Activated CD8-positive, alpha-beta T cell treated with anti-CD3 and anti-CD28 coated beads for 36 hours (primary cell): ENCODE data around the gene R3HDM2. TPM values are rescaled to one million over a fixed set of nuclear protein-coding genes. Genes with fewer than 3 reads are reported as not detected.

ENCODE experiments used
- ATAC-seq: fragments of 200-7000 bp; cut with Tn5 transposase; one replicate; pipeline ENCODE4 v1.10.0; 2021; ENCODE audit warnings: mild to moderate bottlenecking, moderate library complexity
- CTCF ChIA-PET: fragments of 350-600 bp; sonication (Branson Sonifier 250); formaldehyde crosslinking; loops from one replicate; lab custom pipeline; 2021; ENCODE audit warnings: antibody characterized with exemption; lab: Charles Lee
- POLR2A ChIA-PET: fragments of 350-600 bp; sonication (Branson Sonifier 250); formaldehyde crosslinking; loops from one replicate; lab custom pipeline; 2021; ENCODE audit warnings: antibody characterized with exemption; lab: Charles Lee
- DNase-seq: peaks from one replicate; pipeline ENCODE4 v3.0.0-alpha.2; 2020
- H3K27ac Mint-ChIP-seq: one replicate; pipeline ENCODE4 v1.8.0; 2021; ENCODE audit warnings: mild to moderate bottlenecking, mixed read lengths
- H3K27me3 Mint-ChIP-seq: one replicate; pipeline ENCODE4 v1.8.0; 2021; ENCODE audit warnings: mixed read lengths
- H3K36me3 Mint-ChIP-seq: one replicate; pipeline ENCODE4 v1.8.0; 2021; ENCODE audit warnings: low read depth, mixed read lengths
- H3K4me1 Mint-ChIP-seq: one replicate; pipeline ENCODE4 v1.8.0; 2021; ENCODE audit warnings: low read depth, mixed read lengths
- H3K4me3 Mint-ChIP-seq: one replicate; pipeline ENCODE4 v1.8.0; 2021; ENCODE audit warnings: mild to moderate bottlenecking, moderate library complexity, mixed read lengths
- H3K9me3 Mint-ChIP-seq: one replicate; pipeline ENCODE4 v1.8.0; 2021; ENCODE audit warnings: mixed read lengths
- intact Hi-C: fragments of 100-400 bp; cut with micrococcal nuclease; formaldehyde crosslinking; loops from one replicate; pipeline ENCODE4 v1.10.0; 2022
- total RNA-seq, 2 experiments: library from RNA; stranded (reverse); gene quantifications; one replicate each; pipeline ENCODE4 v1.2.3, GENCODE V29; 2021
- TF ChIP-seq, protein P1 (sequence below): fragments of 200-600 bp; IDR thresholded peaks from one replicate; pipeline ENCODE4 v1.8.0; 2022; ENCODE audit warnings: antibody characterized with exemption, mild to moderate bottlenecking

The R3HDM2 gene
- total RNA-seq, 2 experiments from 2014 or later = 33.2 to 44.0 TPM

GRCh38 chr12:57476993-57477709, 46.3 kb upstream of the R3HDM2 start:
- Mint-ChIP-seq H3K27ac (peak overlapping the region; percentile 99), H3K4me3 (peak overlapping the region; percentile 89), H3K27me3 (no peaks in the 10 kb centered on the region), H3K36me3 (peaks cover 50% of the 10 kb centered on the region), H3K9me3 (no peaks in the 10 kb centered on the region), H3K4me1 (peaks cover 59% of the 10 kb centered on the region)
- intact Hi-C loops = loop anchor here (5.0 kb wide), 1 partner anchor 45 kb away; the partner anchor contains the start of genes DDIT3 and MBD6
- POLR2A ChIA-PET = interaction anchor here (0.6 to 4.6 kb wide), 12 partner anchors 9 to 47 kb away, joined by 3 to 50 read pairs (median 6); partner anchors contain the start of genes DDIT3 and GLI1
- DNase-seq = peak; percentile 27
- no peak for ATAC-seq
- CTCF ChIA-PET = interaction anchor here (0.8 to 9.9 kb wide), 12 partner anchors 9 to 848 kb away, joined by 3 to 152 read pairs (median 4); partner anchors contain the start of genes DDIT3, GLI1 and INHBE
- TF ChIP-seq, protein P1, sequence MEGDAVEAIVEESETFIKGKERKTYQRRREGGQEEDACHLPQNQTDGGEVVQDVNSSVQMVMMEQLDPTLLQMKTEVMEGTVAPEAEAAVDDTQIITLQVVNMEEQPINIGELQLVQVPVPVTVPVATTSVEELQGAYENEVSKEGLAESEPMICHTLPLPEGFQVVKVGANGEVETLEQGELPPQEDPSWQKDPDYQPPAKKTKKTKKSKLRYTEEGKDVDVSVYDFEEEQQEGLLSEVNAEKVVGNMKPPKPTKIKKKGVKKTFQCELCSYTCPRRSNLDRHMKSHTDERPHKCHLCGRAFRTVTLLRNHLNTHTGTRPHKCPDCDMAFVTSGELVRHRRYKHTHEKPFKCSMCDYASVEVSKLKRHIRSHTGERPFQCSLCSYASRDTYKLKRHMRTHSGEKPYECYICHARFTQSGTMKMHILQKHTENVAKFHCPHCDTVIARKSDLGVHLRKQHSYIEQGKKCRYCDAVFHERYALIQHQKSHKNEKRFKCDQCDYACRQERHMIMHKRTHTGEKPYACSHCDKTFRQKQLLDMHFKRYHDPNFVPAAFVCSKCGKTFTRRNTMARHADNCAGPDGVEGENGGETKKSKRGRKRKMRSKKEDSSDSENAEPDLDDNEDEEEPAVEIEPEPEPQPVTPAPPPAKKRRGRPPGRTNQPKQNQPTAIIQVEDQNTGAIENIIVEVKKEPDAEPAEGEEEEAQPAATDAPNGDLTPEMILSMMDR = no peak

- Mint-ChIP-seq H3K27ac (peak overlapping the region; percentile 99), H3K27me3 (no peaks in the 10 kb centered on the region), H3K4me1 (peaks cover 58% of the 10 kb centered on the region), H3K36me3 (peaks cover 50% of the 10 kb centered on the region), H3K4me3 (peak overlapping the region; percentile 89), H3K9me3 (no peaks in the 10 kb centered on the region)
- TF ChIP-seq, protein P1 = peak; percentile 95
- intact Hi-C loops = loop anchor here (5.0 kb wide), 1 partner anchor 46 kb away; the partner anchor contains the start of genes DDIT3 and MBD6
- POLR2A ChIA-PET = interaction anchor here (0.6 to 4.6 kb wide), 14 partner anchors 11 to 48 kb away, joined by 3 to 50 read pairs (median 6); partner anchors contain the start of genes DDIT3 and GLI1
- CTCF ChIA-PET = interaction anchor here (1.0 to 9.9 kb wide), 12 partner anchors 8 to 847 kb away, joined by 3 to 152 read pairs (median 4); partner anchors contain the start of genes DDIT3, GLI1 and INHBE
- peak; percentile 93 for DNase-seq
- peak; percentile 67 for ATAC-seq
Measured at GRCh38 chr12:57476162-57476992, 45.5 kb upstream of the R3HDM2 start.

GRCh38 chr12:57475271-57476161, 44.7 kb upstream of the R3HDM2 start:
- POLR2A ChIA-PET = interaction anchor here (0.6 to 4.5 kb wide), 11 partner anchors 10 to 48 kb away, joined by 3 to 31 read pairs (median 7); partner anchors contain the start of gene GLI1
- Mint-ChIP-seq H3K9me3 (no peaks in the 10 kb centered on the region), H3K36me3 (peaks cover 50% of the 10 kb centered on the region), H3K4me3 (peak overlapping the region; percentile 89), H3K4me1 (peaks cover 50% of the 10 kb centered on the region), H3K27ac (peak overlapping the region; percentile 99), H3K27me3 (no peaks in the 10 kb centered on the region)
- no peak for ATAC-seq
- CTCF ChIA-PET = interaction anchor here (0.9 to 9.9 kb wide), 11 partner anchors 10 to 846 kb away, joined by 3 to 152 read pairs (median 4); partner anchors contain the start of genes GLI1 and MARS1
- TF ChIP-seq, protein P1 = no peak
- intact Hi-C loops = loop anchor here (5.0 kb wide), 1 partner anchor 47 kb away; the partner anchor contains the start of genes DDIT3 and MBD6
- peak; percentile 17 for DNase-seq

- Mint-ChIP-seq H3K4me1 (peaks cover 43% of the 10 kb centered on the region), H3K36me3 (peaks cover 51% of the 10 kb centered on the region), H3K27me3 (no peaks in the 10 kb centered on the region), H3K9me3 (no peaks in the 10 kb centered on the region), H3K4me3 (peak overlapping the region; percentile 43), H3K27ac (peak overlapping the region; percentile 32)
- ChIA-PET POLR2A (interaction anchor here (1.3 to 4.5 kb wide), 6 partner anchors 9 to 42 kb away, joined by 3 to 31 read pairs (median 10); partner anchors contain the start of gene GLI1), CTCF (interaction anchor here (0.9 to 9.9 kb wide), 6 partner anchors 9 to 231 kb away, joined by 3 to 152 read pairs (median 4); partner anchors contain the start of genes GLI1 and MARS1)
- intact Hi-C loops = loop anchor here (5.0 kb wide), 1 partner anchor 47 kb away; the partner anchor contains the start of genes DDIT3 and MBD6
- ATAC-seq (no peak), DNase-seq (no peak)
- TF ChIP-seq, protein P1 = no peak
Measured at GRCh38 chr12:57474862-57475261, 44.0 kb upstream of the R3HDM2 start.
